ENCODE measurements around the gene VASP.
A peak's percentile ranks its signal among the peaks of the same experiment; 100 is the strongest.

The VASP gene

GRCh38 chr19:45473682-45474605, 33.3 kb upstream of the VASP start:
- DNase-seq (ENCODE audit: low read depth, low spot score), result no peak

GRCh38 chr19:45474606-45475521, 32.4 kb upstream of the VASP start:
- no peak for DNase-seq (ENCODE audit: low read depth, low spot score)

GRCh38 chr19:45475537-45476291, 31.6 kb upstream of the VASP start:
- DNase-seq (ENCODE audit: low read depth, low spot score), result no peak

GRCh38 chr19:45476304-45476703, 31.0 kb upstream of the VASP start:
- no peak for DNase-seq (ENCODE audit: low read depth, low spot score)

DNA sequence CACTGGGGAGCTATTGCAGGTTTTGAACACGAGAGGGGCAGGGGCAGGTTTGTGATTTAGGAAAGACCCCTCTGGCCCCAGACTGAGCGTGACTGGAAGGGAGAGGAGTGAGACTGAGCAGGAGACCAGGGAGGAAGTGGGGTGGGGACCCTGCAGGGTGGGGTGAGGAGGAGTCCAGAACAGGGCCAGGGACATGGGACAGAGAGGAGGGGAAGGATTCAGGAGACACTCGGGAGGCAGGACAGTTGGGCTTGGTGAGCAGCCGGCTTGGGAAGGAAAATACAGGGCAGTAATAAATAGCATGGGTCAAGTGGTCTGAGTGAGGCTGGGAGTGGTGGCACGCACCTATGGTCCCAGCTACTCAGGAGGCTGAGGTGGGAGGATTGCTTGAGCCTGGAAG, 30.1 kb upstream of the VASP start:
- DNase-seq (ENCODE audit: low read depth, low spot score), result no peak

DNA sequence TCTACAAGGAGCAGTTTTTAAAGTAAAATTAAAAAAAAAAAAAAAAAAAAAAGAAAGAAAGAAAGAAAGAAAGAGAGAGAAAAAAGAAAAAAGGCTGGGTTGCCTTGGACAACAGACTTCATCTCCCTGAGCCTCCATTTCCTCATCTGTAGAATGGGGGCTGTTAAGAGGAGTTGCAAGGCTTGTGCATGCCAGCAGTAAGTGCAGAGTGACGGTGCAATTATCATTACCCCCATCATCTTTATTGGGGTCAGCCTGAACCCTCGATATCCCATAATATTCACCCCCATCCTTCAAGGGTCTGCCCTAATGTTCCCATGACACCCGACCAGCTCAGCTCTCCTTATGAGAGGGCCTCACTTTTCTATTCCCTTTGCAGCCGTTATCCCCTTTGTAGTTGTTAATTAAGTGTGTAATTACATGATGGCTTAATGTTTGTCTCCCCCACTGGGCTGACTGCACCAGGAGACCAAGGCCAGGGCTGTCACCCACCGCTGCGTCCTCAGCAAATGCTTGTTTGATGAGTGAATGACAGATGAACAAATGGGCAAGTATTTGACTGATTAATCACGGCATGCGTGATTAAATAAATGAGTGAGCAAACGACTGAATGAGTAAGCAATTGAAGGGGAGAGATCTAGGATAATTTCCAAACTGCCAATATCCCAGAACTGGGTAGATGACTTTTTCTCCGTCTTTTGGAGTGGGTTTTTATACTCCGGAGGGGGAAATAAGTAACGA, 29.4 kb upstream of the VASP start:
- no peak for DNase-seq (ENCODE audit: low read depth, low spot score)

DNA sequence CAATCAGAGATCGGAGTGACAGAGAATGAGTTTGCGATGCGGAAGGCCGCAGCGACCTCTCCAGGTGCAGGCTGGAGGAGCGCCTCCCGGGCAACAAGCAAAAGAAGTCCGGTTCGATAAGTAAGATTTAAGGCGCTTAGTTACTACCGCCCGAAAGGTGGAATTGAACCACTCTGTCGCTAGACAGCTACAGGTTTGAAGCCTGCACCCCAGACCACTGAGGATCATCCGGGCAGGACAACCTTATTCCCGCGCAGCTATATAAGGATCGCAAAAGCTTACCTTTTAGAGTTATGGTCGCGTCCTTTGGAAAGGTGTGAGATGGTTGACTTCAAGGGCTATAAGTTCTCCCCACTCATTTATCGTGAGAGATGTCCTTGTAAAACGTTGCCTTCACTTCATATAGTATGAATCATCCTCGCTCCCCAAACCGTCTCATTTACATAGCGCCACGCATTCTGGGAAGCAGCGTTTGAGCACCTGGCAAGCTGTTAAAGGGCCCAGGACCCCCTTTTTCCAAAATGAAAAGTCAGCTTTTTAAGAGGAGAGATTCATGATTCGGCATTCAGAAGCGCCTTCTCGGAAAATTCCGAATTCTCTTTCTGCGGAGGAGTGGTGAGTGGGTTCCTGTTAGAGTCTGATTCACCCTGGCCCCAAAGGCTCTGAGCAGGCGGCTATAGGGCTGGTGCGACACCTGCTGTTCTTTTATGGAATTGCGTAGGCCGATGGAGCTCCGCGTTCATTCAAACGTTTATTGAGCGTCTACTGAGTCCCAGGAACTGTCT, 28.6 kb upstream of the VASP start:
- peak; percentile 91 for DNase-seq (ENCODE audit: low read depth, low spot score)

- no peak for DNase-seq (ENCODE audit: low read depth, low spot score)
These were observed 24.2 kb upstream of the VASP start for GRCh38 chr19:45483033-45483432.

GRCh38 chr19:45484273-45484945, 22.9 kb upstream of the VASP start:
- no peak for DNase-seq (ENCODE audit: low read depth, low spot score)

DNA sequence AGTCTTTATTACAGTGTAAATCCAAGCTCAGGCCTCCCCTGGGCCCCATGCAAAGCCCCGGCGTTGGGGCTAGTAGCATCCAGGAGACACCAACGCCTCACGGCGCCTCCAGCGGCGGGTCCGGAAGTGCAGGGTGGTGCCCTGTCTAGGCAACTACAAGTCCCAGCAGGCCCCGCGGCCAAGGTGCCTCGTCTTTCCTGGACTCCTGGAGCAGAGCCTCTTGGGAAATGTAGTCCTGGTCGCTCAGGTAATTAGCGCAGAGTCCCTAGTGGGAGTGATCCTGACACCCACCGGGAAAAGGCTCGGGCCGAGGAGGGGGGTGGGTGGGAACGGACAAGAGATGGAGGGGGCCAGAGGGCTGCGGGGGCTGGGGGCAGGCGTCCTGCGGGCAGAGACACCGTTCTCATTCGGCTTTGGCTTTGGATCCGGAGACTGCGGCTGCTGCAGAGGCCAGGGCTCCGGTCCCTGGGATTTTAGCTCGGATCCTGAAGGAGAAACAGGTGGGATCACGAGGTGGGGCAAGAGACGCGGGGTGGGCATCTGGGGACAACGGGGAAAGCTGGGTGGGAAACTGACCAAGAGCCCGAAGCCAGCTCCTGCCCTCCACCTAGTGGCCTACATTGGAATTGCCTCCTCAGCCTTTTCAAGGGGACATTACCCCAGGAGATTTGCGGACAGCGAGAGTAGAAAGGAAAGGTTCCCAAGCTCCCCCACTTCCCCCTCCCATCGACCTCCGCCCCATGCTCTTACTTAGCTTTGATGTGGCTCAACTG, 21.8 kb upstream of the VASP start:
- no peak for DNase-seq (ENCODE audit: low read depth, low spot score)

DNA sequence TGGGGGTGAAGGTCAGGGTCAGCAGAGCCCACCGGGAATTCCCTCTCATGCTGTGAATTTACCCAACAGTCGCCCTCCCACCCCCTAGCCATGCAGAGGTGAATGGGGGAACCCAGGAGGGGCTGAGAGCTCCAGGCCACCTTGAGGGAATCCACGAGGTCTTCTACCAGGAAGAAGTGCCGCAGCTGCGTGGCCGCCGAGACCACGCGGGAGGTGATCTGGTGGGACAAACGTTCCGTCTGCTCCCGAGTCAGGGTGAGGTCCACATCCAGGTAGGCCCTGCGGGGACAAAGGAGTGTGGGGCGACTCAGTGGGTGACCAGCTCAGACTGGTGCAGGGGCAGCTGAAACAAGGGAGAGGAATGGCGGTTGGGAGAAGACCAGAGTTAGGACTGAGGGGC, 18.6 kb upstream of the VASP start:
- no peak for DNase-seq (ENCODE audit: low read depth, low spot score)

DNA sequence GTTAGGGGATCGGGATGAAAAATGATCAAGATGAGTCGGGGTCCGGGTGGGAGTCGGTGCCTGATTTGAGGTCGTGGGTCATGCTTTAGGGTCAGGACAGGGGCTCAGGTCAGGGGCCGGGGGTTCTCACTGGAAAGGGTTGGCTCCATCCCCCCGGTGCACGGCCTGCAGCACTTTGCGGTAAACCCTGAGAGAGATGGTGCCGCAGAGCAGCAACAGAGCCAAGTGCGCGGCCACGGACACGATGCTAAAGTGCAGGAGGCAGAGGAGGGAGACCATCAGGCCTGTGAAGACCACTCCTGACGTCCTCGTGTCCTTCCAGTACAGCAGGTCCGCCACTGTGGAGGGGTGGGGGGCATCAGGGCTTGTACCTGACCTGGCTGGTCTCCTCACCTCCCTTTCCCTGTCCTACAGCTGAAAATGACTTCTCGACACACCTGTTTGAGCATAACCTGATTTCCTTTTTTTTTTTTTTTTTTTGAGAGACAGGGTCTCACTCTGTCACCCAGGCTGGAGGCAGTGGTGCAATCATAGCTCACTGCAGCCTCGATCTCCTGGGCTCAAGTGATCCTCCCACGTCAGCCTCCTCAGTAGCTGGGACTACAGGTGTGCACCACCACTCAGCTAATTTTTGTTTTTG, 17.9 kb upstream of the VASP start:
- DNase-seq (ENCODE audit: low read depth, low spot score), result no peak

DNA sequence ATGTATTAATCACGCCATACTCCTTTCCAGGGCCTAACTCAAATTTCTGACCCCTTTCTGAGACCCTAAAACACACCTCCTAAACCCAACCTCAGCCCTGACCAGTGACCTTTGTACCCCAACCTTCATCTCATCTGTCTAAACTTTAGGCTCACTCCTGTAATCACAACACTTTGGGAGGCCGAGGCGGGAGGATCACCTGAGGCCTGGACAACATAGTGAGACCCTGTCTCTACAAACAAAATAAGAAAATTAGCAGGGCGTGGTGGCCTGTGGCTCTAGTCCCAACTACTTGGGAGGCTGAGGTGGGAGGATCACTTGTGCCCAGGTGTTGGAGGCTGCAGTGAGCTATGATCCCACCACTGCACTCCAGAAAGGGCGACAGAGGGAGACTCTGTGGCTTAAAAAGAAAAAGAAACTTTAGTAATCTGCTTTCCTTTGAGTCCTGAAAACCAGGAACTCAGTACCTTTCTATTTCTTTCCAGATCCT, 15.1 kb upstream of the VASP start:
- DNase-seq (ENCODE audit: low read depth, low spot score), result no peak

DNA sequence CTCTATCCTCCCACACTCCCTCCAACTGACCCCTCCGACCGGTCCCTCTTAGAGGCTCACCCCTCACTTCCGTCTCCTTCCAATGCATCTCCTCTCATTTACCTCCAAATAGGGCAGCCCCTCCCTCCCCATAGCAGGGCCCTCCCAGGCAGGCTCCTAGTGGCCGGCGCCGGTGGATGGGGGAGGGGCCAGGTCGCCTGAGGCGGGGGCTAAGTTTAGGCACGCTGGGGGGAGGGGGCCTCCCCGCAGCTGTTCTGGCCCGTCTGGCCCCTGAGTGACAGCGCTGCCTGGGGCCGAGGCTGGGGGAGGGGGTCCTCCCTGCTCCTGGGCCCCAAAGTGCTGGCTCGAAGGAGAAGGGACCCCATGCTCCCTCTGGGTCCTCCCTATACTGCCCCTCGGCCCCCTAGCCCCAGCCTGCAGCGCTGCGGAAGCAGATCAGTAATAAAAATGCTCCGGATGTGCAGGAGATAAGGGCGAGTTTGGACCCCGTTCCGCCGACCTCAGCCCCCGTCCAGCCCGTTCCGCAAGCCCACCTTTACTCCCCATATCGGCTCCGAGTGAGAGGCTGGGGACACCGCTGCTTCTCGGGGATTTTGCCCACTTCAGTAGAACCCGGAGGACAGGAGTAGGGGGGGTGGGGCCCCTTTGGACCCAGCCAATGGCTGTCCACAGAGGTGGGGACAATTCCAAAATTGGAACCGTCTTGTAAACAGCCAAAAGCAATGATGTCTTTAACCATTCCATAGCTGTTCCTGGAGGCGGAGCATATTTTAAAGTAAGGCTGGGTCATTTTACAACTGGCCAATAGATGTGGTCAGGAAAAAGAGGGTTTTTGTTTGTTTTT, 14.4 kb upstream of the VASP start:
- no peak for DNase-seq (ENCODE audit: low read depth, low spot score)

- no peak for DNase-seq (ENCODE audit: low read depth, low spot score)
These were observed 12.9 kb upstream of the VASP start for GRCh38 chr19:45494261-45494916.

- DNase-seq (ENCODE audit: low read depth, low spot score), result no peak
These were observed 12.1 kb upstream of the VASP start for GRCh38 chr19:45495178-45495577.
